Fibroblast of gingiva (primary cell): ENCODE results near the gene FKTN.

Experiments used
- DNase-seq: peaks from one replicate; pipeline ENCODE4 v3.0.0-alpha.2; 2011; ENCODE audit warnings: low read depth

FKTN gene

DNA sequence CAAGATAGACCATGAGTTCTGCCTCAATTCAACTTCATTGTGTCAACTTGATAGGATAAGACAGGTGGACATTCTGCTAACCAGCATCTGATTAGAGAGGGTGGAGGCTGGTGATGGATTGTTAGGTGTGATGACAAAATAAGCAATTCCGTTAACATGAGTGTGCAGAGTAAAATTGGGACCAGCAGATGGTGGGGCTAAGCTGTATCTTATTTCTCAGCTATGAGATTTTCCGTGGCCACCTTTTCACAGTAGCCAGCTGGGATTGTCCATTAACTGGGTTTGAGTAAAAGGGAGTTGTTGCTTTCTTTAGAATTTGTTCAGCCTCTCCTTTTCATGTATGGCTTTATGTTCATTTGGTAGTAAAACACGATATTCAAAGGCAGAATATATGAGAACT, 75.5 kb downstream of the FKTN start:
- DNase-seq = no peak

DNA sequence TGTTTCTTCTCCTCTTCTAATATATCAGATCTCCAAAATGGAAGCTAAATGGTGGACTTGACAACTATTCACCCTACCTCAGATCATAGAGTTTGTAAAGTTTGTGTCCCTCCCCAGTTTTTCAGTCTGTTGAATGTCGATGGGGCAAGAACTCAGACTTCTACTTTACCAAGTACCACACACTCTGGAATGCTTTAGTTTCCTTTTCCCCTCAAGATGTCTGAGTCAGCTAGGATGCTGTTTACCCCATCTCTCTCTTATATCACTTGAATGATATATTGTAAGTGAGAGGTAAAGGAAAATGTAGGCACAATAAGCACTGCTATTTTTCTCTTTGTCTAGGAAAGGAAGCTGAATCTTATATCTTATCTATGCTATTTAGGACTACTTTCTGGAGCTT, 78.4 kb downstream of the FKTN start:
- DNase-seq = no peak

DNA sequence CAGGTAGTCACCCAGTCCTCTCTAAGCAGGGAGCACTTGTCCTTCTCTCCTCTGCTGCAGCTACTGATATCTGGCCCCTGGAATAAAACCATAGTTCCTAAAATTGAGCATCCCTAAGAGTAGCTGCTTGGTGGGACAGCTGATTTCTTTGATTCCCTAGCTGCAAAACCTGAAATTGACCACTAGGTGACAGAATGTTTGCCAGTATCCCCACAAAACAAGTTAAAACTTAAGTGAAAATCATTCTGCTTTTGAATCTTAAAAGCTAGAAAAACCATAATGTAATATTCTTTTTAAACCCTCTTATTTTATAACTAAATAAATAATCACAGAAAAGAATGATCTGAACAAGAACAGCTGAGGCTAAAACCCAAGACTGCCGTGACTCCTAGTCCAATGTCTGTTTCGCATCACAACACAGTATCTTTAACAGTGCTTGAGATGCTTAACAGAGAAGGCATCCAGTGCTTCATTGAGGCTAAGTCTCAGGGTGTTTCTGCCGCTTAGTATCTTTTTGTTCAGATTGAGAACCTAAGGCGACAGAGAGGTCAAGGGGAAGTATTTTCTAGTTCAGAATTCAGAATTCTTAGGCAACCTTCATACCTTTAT, 80.0 kb downstream of the FKTN start:
- DNase-seq = no peak

GRCh38 chr9:105639936-105640335, 82.0 kb downstream of the FKTN start:
- no peak for DNase-seq

DNA sequence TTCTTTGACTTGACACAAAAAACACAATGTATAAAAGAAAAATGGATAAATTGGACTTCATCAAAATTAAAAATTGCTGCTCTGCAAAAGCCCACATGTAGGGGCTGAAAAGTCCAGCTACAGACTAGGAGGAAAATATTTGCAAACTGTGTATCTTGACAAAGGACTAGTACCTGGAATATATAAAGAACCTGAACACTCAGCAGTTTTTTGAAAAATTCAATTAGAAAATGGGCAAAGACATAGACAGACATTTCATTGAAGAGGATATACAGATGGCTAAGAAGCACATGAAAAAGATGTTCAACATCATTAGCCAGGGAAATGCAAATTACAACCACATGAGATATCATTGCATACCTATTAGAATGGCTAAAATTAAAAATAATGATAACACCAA, 85.9 kb downstream of the FKTN start:
- no peak for DNase-seq

GRCh38 chr9:105646879-105647594, 89.1 kb downstream of the FKTN start:
- DNase-seq = no peak

DNA sequence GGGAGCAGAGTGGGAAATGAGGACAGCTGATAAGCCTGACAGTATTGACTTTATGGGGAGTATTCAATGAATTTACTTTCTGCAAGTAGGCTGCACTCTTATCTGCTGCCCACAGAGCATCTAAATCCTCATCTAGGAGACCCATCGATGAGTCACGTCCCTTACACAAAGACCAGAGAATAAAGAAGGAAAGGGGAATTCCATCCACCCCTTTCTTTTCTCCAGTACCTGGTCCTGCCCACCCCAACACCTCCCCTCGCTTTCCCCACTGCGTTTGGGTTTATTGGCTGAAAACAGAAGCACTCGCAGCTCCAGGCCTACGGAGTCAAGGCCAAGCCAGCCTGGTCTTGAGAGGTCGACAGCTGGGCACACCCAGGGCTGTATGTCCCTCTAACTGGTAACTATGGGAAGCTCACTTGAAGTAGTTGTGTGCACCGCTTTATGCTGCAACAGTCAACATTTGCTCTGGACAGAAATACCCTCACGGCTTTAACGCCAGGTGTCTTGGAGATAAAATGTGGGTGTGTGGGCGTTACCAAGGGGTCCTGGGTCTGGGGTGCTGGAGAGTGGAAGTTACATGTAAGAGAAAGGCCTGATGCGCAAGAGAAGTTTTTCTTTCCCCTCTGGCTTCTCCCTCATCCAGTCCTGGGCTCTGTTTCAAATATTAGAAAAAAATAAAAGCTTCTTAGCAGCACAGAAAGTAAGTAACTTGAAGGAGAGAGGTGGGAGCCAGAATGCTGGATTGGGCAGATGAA, 89.8 kb downstream of the FKTN start:
- no peak for DNase-seq

GRCh38 chr9:105651806-105652205, 93.9 kb downstream of the FKTN start:
- no peak for DNase-seq

GRCh38 chr9:105656131-105656921, 98.4 kb downstream of the FKTN start:
- no peak for DNase-seq

DNA sequence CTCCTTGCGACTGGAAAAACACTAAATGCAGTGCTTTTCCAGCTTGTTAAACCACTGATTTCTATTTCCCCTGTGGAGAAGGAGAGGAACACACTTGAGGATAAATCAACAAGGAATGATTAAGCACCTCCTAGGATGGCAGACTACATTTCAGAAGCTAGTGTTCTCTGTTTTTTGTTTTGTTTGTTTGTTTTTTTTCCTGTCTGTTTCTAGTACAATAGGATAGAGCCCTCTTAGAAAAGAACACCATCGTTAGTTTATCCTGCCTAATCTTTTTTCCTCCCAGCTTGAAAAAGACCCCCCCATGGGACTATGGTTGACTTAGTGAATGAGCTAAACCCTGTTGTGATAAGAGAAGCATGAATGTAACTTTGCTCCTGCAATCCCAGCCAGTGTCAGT, 100.4 kb downstream of the FKTN start:
- DNase-seq = no peak

- DNase-seq = peak; percentile 14
These were observed 103.1 kb downstream of the FKTN start for GRCh38 chr9:105661011-105661410.

DNA sequence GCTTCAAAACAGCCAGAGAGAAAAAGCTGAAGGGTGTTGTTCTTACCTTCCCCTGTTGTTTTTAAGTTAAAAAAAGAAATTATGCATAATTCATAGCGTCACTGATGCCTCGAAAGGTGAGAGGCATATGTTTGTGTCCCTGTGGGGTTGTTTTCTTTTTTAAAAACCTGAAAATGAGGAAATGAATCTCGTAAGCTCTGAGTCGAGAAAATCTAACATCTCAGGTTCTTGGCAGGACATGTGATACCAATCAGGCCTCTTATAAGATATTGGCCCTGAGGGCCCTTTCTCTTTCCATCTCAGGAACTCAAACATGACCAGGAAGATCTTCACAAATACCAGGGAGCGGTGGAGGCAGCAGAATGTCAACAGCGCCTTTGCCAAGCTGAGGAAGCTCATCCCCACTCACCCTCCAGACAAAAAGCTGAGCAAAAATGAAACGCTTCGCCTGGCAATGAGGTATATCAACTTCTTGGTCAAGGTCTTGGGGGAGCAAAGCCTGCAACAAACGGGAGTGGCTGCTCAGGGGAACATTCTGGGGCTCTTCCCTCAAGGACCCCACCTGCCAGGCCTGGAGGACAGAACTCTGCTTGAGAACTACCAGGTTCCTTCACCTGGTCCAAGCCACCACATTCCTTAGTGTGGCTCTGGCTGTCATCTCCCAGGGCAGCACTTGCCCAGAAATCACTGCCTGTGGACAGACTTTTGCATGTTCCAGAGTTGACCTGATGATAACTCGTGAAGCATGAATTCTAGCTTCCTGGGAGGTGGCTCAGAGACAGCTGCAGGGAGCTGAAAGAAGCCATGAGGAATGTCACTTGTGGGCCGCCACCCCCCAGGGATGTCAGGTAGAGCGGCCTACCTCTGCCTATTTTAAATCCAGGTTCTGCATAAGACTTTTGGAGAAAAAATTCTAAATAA, 104.5 kb downstream of the FKTN start, which contains the start of gene TAL2:
Gene TAL2 (plus strand): TSS at position 274 of the 921 bp plus-strand sequence. CDS start 40 bp downstream, at position 314.
- no peak for DNase-seq

GRCh38 chr9:105663914-105664313, 106.0 kb downstream of the FKTN start:
- no peak for DNase-seq

- no peak for DNase-seq
These were observed 109.9 kb downstream of the FKTN start for GRCh38 chr9:105667867-105668266.

DNA sequence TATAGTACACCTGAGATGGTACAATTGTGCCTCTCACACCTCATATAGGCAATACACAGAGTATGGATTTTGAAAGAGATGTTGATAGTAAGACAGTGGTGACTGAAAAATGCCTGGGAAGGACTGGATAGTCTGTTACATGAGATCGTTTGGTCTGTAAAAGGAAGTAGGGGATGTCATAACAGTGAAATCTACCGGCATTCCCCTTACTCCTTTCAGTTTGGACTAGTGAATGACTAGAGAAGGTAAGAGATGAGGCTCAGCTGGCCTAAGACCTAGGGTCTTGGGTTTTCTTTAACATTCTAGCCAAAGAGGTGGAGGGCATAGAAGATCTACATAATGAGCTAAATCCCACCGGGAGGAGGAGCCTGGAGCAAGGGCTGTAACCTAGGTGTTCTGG, 112.4 kb downstream of the FKTN start:
- DNase-seq = no peak

GRCh38 chr9:105670775-105671174, 112.8 kb downstream of the FKTN start:
- no peak for DNase-seq

DNA sequence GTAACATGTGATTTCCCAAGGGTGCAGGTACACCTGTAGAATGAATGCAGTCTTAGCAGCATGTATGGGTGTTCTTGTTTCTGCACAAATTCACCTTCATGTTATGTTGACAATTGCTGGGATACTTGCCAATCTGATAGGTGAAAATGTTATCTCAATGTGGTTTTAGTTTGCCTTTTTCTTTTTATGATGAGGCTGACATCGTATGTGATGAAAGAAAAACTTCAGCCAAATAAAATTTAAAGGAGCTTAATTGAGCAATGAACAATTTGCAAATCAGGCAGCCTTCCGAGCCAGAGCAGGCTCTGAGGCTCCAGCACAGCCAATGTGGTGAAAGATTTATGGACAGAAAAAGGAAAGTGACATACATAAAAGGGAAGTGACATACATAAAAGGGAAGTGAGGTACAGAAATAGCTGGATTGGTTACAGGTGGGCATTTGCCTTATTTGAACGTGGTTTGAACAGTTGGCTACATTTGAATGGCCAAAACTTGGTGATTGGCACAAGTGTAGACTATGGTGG, 114.8 kb downstream of the FKTN start:
- no peak for DNase-seq

DNA sequence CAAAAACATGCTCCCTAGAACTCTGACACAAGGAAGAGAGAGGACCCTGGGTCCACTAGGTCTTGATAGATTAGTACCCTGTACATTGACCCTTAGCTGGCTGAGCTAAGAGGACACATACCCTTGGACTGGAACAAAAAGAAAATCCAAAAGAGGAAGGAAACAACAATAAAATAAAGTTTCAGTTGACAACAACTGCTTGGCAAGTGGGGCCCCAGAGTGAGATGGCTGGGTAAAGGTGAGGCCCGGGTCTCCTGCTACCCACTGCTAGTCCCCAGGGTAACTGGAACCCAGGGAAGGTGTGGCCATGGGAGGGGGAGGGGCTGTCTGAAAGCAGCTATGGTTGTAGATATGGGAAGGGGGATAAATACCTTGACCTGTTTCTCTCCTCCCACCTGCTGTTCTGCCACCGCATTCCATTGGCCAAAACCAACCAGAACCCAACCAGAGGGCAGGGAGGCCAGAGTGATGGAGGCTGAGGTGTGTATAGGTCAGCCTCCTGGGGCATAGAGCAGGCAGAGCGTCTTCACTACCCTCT, 116.0 kb downstream of the FKTN start:
- no peak for DNase-seq

- DNase-seq = no peak
These were observed 118.5 kb downstream of the FKTN start for GRCh38 chr9:105676351-105676923.

- DNase-seq = no peak
These were observed 120.2 kb downstream of the FKTN start for GRCh38 chr9:105678163-105678562.
